Mesendoderm (in vitro differentiated cells): ENCODE results near the gene LRRC74B.

Experiments used
- DNase-seq: peaks from one replicate; pipeline ENCODE4 v3.0.0; 2013
- H2AK5ac ChIP-seq: 2 replicates; pipeline ENCODE4 v1.6.1; 2013; ENCODE audit warnings: low read length, inconsistent platforms
- H2BK120ac ChIP-seq: 2 replicates; pipeline ENCODE4 v1.6.1; 2013; ENCODE audit warnings: low read depth, mild to moderate bottlenecking, low read length, moderate library complexity, mixed read lengths
- H2BK15ac ChIP-seq: replicated peaks from 2 replicates; pipeline ENCODE4 v1.6.1; 2013; ENCODE audit warnings: low read depth, mild to moderate bottlenecking, moderate library complexity
- H2BK5ac ChIP-seq: 2 replicates; pipeline ENCODE4 v1.6.1; 2013; ENCODE audit warnings: low read length, inconsistent platforms
- H3K18ac ChIP-seq: 2 replicates; pipeline ENCODE4 v1.6.1; 2013; ENCODE audit warnings: mild to moderate bottlenecking, low read length, mixed read lengths
- H3K23ac ChIP-seq: one replicate; pipeline ENCODE4 v1.6.1; 2013; ENCODE audit warnings: low read length
- H3K27ac ChIP-seq: 2 replicates; pipeline ENCODE4 v1.5.1; 2013; ENCODE audit warnings: low read depth, mild to moderate bottlenecking, inconsistent platforms, low read length, moderate library complexity
- H3K27me3 ChIP-seq: 2 replicates; pipeline ENCODE4 v1.6.1; 2013; ENCODE audit warnings: low read length, control low read depth, mild to moderate bottlenecking, inconsistent platforms; ENCODE audit not compliant: insufficient read depth, poor library complexity
- H3K36me3 ChIP-seq: 2 replicates; pipeline ENCODE4 v1.6.1; 2013; ENCODE audit warnings: low read length, inconsistent platforms; ENCODE audit not compliant: control insufficient read depth, insufficient read depth
- H3K4ac ChIP-seq: one replicate; pipeline ENCODE4 v1.6.1; 2013; ENCODE audit warnings: low read depth, mild to moderate bottlenecking, low read length, moderate library complexity
- H3K4me1 ChIP-seq: 2 replicates; pipeline ENCODE4 v1.6.1; 2013; ENCODE audit warnings: low read depth, low read length, inconsistent platforms; ENCODE audit not compliant: control insufficient read depth
- H3K4me2 ChIP-seq: 2 replicates; pipeline ENCODE4 v1.6.1; 2013; ENCODE audit warnings: low read length
- H3K4me3 ChIP-seq: 2 replicates; pipeline ENCODE4 v1.5.1; 2013; ENCODE audit warnings: mild to moderate bottlenecking, low read length
- H3K56ac ChIP-seq: one replicate; pipeline ENCODE4 v1.6.1; 2013; ENCODE audit warnings: low read length
- H3K79me1 ChIP-seq: 2 replicates; pipeline ENCODE4 v1.6.1; 2013; ENCODE audit warnings: low read length, inconsistent platforms
- H3K79me2 ChIP-seq: 2 replicates; pipeline ENCODE4 v1.6.1; 2013; ENCODE audit warnings: mild to moderate bottlenecking, low read length; ENCODE audit not compliant: control insufficient read depth, insufficient read depth
- H3K9ac ChIP-seq: 2 replicates; pipeline ENCODE4 v1.6.1; 2013; ENCODE audit warnings: low read length, inconsistent platforms
- H4K5ac ChIP-seq: one replicate; pipeline ENCODE4 v1.6.1; 2013; ENCODE audit warnings: low read length
- H4K8ac ChIP-seq: one replicate; pipeline ENCODE4 v1.6.1; 2013; ENCODE audit warnings: low read depth, mild to moderate bottlenecking, control low read depth, low read length, moderate library complexity
- WGBS: extraction: QIAGEN DNeasy Blood & Tissue Kit; methylation state at CpG from one replicate; pipeline ENCODE4 v1.1.7; 2013; ENCODE audit warnings: low lambda C conversion rate, missing lambda C conversion rate; ENCODE audit not compliant: insufficient coverage; ENCODE audit errors: extremely low coverage; 5-methylcytosine and 5-hydroxymethylcytosine counted together

The LRRC74B gene

GRCh38 chr22:21075516-21076138 is 29.9 kb downstream of the LRRC74B start:
- H3K4me3 ChIP-seq: no peak overlapping the region
- no peak overlapping the region for H3K56ac ChIP-seq
- H4K5ac ChIP-seq: no peak overlapping the region
- no peak overlapping the region for H3K27ac ChIP-seq
- no peaks in the 10 kb centered on the region for H3K36me3 ChIP-seq
- no peaks in the 10 kb centered on the region for H3K4me1 ChIP-seq
- no peak overlapping the region for H3K4ac ChIP-seq
- H2AK5ac ChIP-seq: no peak overlapping the region
- H3K4me2 ChIP-seq: no peak overlapping the region
- no peak overlapping the region for H3K18ac ChIP-seq
- no peaks in the 10 kb centered on the region for H3K79me2 ChIP-seq
- no peak overlapping the region for H3K23ac ChIP-seq
- H2BK5ac ChIP-seq: no peak overlapping the region
- no peak overlapping the region for H3K9ac ChIP-seq
- H3K27me3 ChIP-seq: no peaks in the 10 kb centered on the region
- H3K79me1 ChIP-seq: no peaks in the 10 kb centered on the region
- no peak overlapping the region for H2BK15ac ChIP-seq
- no peak for DNase-seq
- WGBS: no CpG with 5 or more reads among the region's 14 CpGs
- H2BK120ac ChIP-seq: no peak overlapping the region
- H4K8ac ChIP-seq: no peak overlapping the region

- Histone ChIP-seq H3K4me2 (no peak overlapping the region), H3K36me3 (no peaks in the 10 kb centered on the region), H3K79me2 (no peaks in the 10 kb centered on the region), H3K4me3 (no peak overlapping the region), H2AK5ac (no peak overlapping the region), H3K4ac (no peak overlapping the region), H3K56ac (no peak overlapping the region), H3K79me1 (no peaks in the 10 kb centered on the region), H3K27me3 (no peaks in the 10 kb centered on the region), H3K4me1 (no peaks in the 10 kb centered on the region), H3K18ac (no peak overlapping the region), H3K27ac (no peak overlapping the region), H3K23ac (no peak overlapping the region), H4K5ac (no peak overlapping the region), H2BK15ac (no peak overlapping the region), H2BK120ac (no peak overlapping the region), H4K8ac (no peak overlapping the region), H2BK5ac (no peak overlapping the region), H3K9ac (no peak overlapping the region)
- no CpG with 5 or more reads among the region's 21 CpGs for WGBS
- no peak for DNase-seq
Measured at GRCh38 chr22:21076912-21077625, 31.3 kb downstream of the LRRC74B start.

GRCh38 chr22:21077884-21078508 is 32.2 kb downstream of the LRRC74B start:
- H3K18ac ChIP-seq: no peak overlapping the region
- no peak overlapping the region for H3K4ac ChIP-seq
- H3K4me2 ChIP-seq: no peak overlapping the region
- H3K23ac ChIP-seq: no peak overlapping the region
- no peak overlapping the region for H3K4me3 ChIP-seq
- H2BK15ac ChIP-seq: no peak overlapping the region
- H3K27me3 ChIP-seq: no peaks in the 10 kb centered on the region
- no peaks in the 10 kb centered on the region for H3K79me1 ChIP-seq
- no peak overlapping the region for H4K5ac ChIP-seq
- no peaks in the 10 kb centered on the region for H3K36me3 ChIP-seq
- H3K4me1 ChIP-seq: no peaks in the 10 kb centered on the region
- no peak overlapping the region for H3K27ac ChIP-seq
- no CpG with 5 or more reads among the region's 16 CpGs for WGBS
- no peak overlapping the region for H3K9ac ChIP-seq
- no peak overlapping the region for H4K8ac ChIP-seq
- no peaks in the 10 kb centered on the region for H3K79me2 ChIP-seq
- no peak overlapping the region for H2BK120ac ChIP-seq
- no peak overlapping the region for H3K56ac ChIP-seq
- DNase-seq: no peak
- H2BK5ac ChIP-seq: no peak overlapping the region
- no peak overlapping the region for H2AK5ac ChIP-seq

- no CpG with 5 or more reads among the region's 11 CpGs for WGBS
- Histone ChIP-seq H2BK5ac (no peak overlapping the region), H3K23ac (no peak overlapping the region), H3K36me3 (no peaks in the 10 kb centered on the region), H2AK5ac (no peak overlapping the region), H3K27me3 (no peaks in the 10 kb centered on the region), H3K4me2 (no peak overlapping the region), H3K18ac (no peak overlapping the region), H3K4ac (no peak overlapping the region), H3K27ac (no peak overlapping the region), H3K9ac (no peak overlapping the region), H4K5ac (no peak overlapping the region), H3K79me2 (no peaks in the 10 kb centered on the region), H3K56ac (no peak overlapping the region), H2BK120ac (no peak overlapping the region), H4K8ac (no peak overlapping the region), H3K79me1 (no peaks in the 10 kb centered on the region), H2BK15ac (no peak overlapping the region), H3K4me1 (no peaks in the 10 kb centered on the region), H3K4me3 (no peak overlapping the region)
- DNase-seq: no peak
Measured at GRCh38 chr22:21078916-21079315, 33.2 kb downstream of the LRRC74B start.

GRCh38 chr22:21079493-21079892 is 33.7 kb downstream of the LRRC74B start:
- no peak overlapping the region for H3K27ac ChIP-seq
- WGBS: no CpG with 5 or more reads among the region's 5 CpGs

More at GRCh38 chr22:21079493-21079892, 33.7 kb downstream of the LRRC74B start:
- Histone ChIP-seq H3K9ac (no peak overlapping the region), H3K36me3 (no peaks in the 10 kb centered on the region), H3K4me1 (no peaks in the 10 kb centered on the region), H3K79me2 (no peaks in the 10 kb centered on the region), H2BK5ac (no peak overlapping the region), H3K4ac (no peak overlapping the region), H4K5ac (no peak overlapping the region), H2BK15ac (no peak overlapping the region), H3K56ac (no peak overlapping the region), H3K27me3 (no peaks in the 10 kb centered on the region), H3K4me3 (no peak overlapping the region), H2BK120ac (no peak overlapping the region), H3K23ac (no peak overlapping the region), H2AK5ac (no peak overlapping the region), H4K8ac (no peak overlapping the region), H3K4me2 (no peak overlapping the region), H3K18ac (no peak overlapping the region), H3K79me1 (no peaks in the 10 kb centered on the region)
- DNase-seq: no peak
